Activated CD4-positive, CD25-positive, alpha-beta regulatory T cell treated with anti-CD3 and anti-CD28 coated beads, Interleukin-2, amount 50 U/mL, for 16 hours (primary cell): ENCODE measurements around the gene FAM187B.
"Not testable (repeated sequence)": the region's sequence is repeated elsewhere in the genome, so short reads cannot be mapped to it uniquely, and the experiment has no call there.

Source experiments
- DNase-seq: peaks from one replicate; pipeline ENCODE4 v3.0.0-alpha.2; 2020; ENCODE audit warnings: low read depth, low spot score

The FAM187B gene

DNA sequence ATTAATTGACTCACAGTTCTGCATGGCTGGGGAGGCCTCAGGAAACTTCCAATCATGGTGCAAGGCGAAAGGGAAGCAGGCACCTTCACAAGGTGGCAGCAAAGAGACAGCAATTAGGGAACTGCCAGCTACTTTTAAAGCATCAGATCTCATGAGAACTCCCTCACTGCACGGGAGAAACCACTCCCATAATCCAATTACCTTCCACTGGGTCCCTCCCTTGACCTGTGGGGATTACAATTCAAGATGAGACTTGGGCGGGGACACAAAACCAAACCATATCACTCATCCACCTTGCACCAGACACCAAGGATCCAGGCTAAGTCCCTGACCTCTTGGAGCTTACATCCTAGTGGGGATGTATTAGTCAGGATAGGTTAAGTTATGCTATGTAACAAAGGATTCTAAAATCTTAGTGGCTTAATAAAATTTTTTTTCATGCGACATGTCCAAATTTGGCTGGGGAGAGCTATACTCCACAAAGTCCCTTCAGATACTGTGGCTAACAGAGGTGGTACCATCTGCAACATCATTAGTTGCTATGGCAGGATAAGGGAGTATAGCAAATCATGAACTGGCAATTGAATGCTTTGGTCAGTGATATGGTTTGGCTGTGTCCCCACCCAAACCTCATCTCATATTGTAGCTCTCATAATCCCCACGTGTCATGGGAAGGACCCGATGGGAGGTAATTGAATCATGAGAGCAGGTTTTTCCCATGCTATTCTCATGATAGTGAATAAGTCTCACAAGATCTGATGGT lies 8.3 kb upstream of the FAM187B start:
- DNase-seq, result no peak

DNA sequence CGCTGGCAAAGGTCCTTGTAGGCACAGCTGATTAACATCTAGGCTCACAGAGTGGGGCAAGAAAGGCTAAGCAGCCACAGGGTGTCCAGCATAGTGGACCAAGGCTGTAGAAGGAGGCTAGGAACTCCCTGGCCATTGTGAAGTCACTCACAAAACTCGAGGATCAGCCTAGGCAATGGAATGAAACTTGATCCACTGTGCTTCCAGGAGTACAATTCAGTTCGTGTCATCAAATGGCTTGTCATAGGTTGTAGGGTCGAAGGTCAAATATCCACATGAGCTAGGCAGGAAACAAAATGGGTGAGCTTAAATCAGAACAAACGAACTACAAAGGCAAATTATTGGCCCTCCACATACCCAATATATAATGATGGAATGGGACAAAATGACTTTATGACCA lies 4.4 kb upstream of the FAM187B start:
- DNase-seq, result no peak

DNA sequence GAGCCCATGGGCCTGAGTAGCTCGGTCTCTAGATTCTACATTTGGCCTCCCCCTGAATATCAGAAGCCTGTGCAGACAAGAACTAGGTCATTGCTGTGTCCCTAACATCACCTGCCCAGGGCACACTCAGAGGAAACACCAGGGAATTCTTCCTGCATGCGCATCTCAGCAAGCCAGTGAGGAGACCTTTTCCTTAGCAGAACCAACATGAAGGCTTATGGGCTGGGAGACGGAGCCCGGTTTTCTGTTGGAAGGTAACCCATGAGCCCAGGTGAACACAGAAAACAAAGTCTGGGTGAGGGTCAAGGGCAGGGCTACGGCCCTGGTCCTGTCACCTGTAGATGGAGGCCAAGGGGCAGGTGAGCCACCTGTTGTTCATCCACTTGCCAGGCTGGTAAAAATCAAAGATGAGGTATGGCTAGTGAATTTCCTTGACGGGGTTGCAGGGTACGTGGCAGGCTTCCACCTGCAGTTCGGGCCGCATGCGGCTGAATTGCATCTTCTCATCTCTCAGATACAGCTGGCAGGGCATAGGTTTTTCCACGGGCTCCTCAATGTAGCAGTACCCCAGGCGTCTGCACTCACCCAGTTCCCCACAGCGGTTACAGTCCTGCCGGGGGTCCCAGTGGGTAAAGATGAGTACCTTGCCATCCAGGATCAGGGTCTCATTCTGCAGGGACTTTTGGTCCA lies 3.6 kb upstream of the FAM187B start:
- DNase-seq, result no peak

DNA sequence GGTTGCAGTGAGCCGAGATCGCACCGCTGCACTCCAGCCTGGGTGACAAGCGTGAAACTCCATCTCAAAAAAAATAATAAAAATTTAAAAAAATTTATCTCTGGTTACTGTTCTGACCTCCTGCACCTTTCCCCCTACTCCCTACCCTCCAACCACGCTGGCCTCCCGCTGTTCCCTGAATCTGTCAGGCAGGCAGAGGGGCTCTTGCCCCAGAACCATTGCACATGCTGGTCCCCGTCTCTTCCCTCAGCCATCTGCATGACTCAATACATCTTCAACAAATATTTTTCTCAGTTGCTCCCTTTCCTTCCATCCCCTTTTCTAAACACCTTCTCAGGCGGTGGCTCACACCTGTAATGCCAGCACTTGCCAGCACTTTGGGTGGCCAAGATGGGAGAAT lies 1.1 kb upstream of the FAM187B start:
- no peak for DNase-seq

DNA sequence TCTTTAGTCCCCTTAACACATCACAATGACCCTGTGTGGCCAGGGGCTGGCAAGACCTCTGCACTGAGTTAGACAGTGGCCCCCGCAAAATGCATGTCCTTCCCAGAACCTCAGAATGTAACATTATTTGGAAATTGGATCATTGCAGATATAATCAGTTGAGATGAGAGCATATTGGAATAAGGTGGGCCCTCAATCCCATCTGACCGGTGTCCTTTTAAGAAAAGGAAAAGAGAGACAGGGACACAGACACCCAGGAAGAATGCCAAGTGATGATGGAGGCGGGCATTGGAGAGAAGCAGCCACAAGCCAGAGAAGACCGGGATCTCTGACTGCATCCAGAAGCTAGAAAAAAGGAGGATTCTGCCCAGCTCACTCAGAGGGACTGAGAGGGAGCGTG lies 1.8 kb downstream of the FAM187B start:
- no peak for DNase-seq

DNA sequence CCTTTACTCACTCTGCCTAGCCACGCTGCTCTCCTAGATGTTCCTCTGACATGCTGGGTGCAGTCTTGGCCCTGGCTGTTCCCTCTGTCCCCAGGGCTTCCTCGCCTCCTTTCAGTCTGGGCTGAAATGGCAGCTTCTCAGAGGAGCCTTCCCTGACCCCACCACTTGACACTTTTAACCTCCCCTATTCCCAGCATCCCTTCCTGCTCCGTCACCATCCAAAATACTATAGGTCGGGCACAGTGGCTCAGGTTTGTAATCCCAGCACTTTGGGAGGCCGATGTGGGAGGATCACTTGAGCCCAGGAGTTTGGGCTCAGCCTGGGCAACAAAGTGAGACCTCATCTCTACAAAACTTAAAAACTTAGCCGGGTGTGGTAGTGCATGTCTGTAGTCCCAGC lies 2.6 kb downstream of the FAM187B start:
- no peak for DNase-seq

DNA sequence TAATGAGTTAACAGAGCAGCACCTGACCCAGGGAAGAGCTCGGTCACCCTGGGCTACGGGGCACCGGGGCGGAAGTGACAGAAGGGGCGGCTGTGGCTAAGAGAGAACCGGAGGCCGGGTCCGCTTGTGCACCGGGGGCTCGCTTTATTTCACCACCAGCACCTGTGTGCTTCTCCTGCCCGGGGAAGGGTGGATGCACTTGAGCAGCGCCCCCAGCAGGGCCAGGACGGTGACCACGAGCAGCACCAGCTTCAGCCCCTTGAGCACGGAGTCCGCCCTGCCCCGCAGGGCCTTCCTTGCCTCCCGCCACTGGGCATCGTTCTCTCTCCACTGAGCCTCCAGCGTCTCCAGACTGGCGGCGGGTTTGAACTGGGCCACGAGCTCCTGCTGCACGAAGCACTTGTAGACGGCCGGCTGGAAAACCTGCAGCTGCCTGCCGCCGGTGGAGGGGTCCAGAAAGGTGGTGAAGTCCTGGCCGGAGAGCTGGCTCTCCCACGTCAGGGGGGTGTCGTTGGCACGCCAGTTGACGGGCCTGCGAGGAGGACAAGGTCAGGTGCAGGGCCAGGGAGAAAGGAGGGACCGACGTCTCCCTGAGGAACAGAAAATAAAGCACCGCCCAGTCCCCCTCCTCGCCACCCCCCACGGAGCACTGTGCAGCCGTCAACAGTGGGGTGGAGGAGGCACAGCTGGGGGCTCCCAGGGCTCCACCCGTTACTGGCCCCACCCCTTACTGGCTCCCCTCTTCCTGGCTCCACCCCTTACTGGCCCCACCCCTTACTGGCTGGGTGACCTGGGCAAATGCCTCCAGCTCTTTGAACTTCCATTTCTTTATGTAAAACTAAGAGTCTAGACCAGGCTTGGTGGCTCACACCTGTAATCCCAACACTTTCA lies 3.6 kb downstream of the FAM187B start:
- DNase-seq, result no peak

DNA sequence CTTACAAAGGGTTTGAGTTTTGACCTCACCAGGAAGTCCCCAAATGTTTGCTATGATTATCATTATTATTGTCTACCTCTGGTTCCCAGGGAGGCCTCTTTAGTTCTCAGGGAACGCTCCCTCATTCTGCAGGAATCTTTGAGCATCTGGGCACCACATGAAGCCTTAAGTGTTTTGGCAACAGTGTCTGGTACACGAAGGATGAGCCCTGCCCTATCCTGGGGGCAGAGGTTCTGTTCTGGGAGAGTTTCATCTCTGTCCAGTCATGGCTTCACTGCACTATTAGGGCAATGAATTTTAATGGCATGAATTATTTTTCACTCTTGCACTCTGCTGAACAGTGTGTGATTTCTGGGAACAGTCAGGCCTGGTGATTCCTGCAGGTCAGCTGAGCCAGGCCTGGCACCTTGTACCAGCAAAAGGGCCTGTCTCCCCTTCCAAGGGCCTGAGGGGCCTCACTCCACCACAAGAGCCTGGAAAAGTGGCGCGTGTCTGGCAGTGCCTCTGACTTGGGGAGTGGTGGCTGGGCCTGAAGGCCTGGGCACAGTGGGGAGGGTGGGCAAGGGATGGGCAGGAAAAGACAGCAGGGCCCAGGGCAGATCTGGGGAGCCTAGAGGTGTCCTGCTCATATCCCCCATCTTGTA lies 4.6 kb downstream of the FAM187B start:
- no peak for DNase-seq

DNA sequence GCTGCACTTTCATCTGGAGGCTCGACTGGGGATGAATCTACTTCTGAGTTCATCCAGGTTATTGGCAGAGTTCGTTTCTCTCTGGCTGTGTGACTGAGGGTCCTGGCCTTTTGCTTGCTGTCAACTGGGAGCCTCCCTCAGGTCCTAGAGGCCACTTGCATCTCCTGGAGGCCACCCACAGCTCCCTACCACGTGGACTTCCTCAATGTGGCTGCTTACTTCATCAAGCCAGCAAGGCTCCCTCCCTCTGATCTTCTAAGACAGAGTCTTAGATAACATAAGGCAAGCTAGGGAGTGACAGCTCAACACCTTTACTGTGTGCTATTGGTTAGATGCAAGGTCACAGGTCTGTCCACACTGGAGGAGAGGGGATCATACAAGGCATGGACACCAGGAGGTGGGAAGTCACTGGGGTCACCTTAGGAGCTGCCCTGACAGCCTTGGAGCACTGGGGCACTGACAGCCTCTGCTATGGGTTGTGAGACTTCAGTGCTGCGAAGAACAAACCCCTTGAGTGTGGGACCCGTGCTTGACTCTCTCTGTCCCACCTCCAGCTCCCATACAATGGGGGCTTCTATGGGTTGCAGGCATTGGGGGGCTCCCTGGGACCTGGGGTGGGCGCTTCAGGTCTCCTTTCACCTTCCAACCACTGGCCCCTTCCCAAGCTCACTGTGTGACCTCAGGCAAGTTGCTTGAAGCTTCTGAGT lies 5.3 kb downstream of the FAM187B start:
- no peak for DNase-seq

DNA sequence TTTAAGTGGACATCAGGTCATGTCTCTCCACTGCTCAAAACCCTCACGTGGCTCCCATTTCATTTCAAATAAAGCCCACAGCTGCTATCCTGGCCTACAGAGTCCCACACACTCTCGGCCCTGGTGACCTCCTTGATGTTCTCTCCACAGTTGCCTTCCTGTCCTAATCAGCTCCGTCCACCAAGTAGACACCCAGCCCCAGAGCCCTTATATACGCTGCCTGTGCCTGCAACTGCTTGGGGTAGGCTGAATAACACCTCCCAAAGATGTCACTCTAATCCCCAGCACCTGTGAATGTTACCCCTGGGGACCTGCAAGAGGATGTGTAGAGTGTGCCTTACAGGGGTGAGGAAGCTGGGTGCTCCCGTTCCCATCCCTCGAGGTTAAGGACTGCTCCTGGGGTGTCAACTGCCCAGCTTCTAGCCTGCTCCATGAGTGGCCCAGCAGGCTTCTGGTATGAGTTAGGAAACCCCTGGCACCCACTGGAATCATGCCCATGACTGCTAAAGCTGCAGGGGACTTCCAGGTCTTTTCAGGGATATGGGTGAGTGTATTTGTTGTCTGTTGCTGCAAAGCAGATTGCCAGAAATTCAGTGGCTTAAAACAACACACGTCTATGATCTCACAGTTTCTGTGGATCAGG lies 6.0 kb downstream of the FAM187B start:
- DNase-seq, result no peak

DNA sequence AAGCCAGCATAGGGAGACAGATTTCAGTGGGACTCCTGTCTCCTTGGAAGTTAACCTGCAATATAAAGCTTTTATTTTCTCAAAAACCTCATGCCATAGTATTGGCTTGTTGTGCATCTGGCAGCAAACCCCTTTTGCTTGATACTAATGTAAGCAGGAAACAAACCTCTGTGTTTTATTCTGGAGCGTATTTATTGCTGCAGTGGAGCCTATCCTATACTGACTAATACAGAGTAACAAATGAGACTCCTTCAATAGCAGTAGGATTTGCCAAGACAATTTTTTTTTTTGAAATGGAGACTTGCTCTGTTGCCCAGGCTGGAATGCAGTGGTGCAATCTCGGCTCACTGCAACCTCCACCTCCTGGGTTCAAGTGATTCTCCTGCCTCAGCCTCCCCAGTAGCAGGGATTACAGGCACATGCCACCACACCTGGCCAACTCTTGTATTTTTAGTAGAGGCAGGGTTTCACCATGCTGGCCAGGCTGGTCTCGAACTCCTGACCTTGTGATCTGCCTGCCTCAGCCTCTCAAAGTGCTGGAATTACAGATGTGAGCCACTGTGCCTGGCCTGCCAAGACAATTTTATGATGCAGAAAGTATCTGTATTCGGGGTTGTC lies 7.5 kb downstream of the FAM187B start:
- DNase-seq, result not testable (repeated sequence)

DNA sequence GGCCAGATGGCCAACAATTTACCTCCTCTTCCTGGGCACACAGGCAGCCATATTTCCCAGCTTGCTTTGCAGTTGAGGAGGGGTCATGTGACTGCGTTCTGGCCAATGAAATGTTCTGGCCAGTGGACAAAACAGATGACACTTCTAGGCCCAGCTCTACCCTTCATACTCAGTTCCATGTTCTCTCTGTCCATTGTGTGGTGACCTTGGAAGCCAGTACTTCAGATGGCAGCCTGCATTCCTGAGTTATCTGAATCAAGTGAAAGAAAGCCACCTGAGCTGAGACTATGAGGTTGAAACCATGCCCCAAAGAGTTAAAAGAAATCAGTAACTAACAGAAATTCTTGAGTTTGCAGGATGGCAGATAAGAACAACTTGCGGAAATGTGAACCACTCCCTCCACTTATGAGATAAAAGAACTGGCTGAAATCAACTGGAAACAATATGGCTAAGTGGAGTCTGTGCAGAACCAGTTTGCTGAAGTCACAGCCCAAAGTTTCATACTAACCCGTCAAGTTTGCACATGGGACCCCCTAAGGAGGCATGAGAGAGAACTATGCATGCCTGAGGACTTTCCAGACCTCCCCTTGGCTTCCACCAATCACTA lies 8.1 kb downstream of the FAM187B start:
- no peak for DNase-seq

DNA sequence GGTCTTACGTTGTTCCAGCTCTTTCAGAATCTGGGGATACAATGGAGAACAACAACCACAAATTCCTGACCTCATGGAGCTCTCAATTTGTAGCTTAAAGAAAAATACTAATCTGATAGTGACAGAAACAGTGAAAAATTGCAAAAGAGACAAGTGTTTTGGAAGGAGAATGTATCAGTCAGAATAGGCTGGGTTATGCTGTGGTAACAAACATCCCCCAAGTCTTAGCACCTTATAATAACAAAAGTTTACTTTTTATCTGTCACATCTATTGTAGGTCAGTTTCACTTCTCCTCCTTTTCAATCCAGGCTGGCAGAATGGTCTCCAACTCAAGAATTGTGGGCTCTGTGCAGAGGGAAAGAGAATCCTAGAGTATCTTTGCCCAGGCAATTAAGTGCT lies 9.5 kb downstream of the FAM187B start:
- no peak for DNase-seq

DNA sequence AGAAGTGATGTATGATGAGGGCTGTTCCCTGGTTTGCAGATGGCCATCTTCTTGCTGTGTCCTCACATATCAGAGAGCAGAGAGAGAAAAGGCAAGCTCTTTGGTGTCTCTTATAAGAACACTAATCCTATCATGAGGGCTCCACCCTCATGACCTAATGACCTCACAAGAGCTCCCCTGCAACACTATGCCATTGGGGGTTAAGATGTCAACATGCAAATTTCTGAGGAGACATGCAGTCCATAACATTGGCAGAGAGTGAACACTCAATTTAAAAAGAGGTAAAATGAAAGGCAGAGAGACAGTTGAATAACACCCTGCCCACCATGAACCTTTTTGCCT lies 10.9 kb downstream of the FAM187B start:
- DNase-seq, result no peak

DNA sequence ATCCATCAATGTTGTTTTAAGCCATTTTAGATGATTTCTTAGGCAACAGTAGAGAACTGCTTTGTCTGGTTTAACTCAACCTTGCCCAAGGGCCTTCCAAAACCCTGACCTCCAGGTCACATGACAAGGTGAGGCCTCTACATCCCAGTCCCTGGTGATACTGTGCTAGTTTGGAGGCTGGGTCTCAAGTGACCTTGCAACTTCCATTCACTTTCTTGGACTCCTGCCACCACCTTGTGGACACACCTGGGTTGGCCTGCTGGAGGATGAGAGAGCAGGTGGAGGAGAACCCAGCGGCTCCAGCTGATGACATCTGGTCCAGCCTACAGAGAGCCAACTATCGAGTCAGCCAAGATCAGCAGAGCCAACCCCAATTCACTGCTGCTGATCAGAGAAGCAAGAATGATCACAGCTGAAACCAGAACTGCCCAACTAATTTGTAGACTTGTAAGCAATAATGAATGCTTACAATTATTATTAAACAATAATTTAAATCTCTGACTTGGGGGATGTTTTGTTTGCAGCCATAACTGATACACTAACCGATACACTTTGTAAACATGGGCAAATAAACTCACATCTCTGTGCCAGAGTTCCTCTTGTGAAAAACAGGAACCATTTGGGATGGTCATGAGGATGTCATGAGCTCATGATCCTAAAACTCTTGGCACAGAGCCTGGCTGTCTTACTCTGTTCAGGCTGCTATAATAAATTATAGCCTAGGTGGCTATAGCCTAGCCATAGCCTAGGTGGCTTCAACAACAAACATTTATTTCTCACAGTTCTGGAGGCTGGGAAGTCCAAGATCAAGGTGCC lies 11.5 kb downstream of the FAM187B start:
- DNase-seq, result no peak

DNA sequence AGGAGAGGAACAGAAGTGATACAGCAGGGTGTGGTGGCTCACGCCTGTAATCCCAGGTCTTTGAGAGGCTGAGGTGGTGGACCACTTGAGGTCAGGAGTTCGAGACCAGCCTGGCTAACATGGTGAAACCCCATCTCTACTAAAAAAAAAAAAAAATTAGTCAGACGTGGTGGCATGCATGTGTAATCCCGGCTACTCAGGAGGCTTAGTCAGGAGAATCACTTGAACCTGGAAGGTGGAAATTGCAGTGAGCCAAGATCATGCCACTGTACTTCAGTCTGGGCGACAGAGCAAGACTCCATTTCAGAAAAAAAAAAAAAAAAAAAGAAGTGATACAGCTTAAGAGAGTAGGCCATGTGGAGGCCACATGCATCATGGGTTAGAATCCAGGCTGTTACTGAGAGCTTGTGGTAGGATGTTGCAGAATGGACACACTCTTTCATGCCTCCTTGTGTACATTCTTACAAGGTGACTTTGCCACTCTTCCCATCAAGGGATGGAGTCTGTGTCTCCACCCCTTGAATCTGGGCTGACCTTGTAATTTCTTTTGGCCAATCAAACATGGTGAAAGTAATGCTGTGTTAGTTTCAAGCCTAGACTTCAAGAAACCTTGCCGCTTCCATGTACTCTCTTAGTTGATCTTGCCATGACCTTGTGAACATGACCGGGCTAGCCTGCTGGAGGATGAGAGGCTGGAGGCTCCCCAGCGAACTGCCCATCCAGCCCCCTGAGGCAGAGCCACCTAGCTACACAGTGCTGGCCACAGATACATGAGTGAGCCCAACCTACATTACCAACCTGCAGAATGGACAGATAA lies 12.3 kb downstream of the FAM187B start:
- DNase-seq, result no peak

DNA sequence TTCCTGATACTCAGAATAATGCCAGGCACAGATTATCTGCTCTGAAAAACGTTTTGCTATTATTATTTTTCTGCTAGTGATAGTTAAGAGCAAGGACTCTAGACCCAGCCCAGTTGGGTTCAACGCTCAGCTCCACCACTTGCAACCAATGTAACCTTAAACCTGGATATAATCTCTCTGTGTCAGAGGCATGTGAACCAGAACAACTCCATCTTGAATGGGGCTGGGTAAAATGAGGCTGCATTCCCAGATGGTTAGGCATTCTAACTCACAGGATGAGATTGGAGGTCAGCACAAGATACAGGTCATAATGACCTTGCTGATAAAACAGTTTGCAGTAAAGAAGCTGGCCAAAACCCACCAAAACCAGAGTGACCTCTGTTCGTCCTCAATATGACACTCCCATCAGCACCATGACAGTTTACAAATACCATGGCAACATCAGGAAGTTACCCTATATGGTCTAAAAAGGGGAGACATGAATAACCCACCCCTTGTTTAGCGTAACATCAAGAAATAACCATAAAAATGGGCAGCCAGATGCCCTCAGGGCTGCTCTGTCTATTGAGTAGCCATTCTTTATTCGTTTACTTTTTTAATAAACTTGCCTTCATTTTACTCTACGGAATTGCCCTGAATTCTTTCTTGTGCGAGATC lies 13.6 kb downstream of the FAM187B start:
- DNase-seq, result no peak
